ENCODE measurements around the gene L3MBTL3. TPM values are rescaled to one million over a fixed set of nuclear protein-coding genes. Genes with fewer than 3 reads are reported as not detected.

L3MBTL3 gene
- total RNA-seq, 1 experiment from 2014 or later = 13.7 TPM

- CTCF ChIA-PET = interaction anchor here (1.1 kb wide), 1 partner anchor 244 kb away, joined by 5 read pairs; no protein-coding TSS in a partner anchor
- no peaks in the 10 kb centered on the region for H3K9me3 Mint-ChIP-seq
- no peaks in the 10 kb centered on the region for H3K36me3 Mint-ChIP-seq
- ATAC-seq = peak; percentile 18
- no peak overlapping the region for H3K27ac Mint-ChIP-seq
- H3K4me3 Mint-ChIP-seq = peak overlapping the region; percentile 82
- DNase-seq (ENCODE audit: low spot score) = peak; percentile 40
- TF ChIP-seq TP53 (CRISPR knock-in tag; IDR thresholded peaks at IDR 0.05) = no peak
- TF ChIP-seq ETV6 (CRISPR knock-in tag; IDR thresholded peaks at IDR 0.05) = no peak
- TF ChIP-seq FOXP4 (CRISPR knock-in tag; IDR thresholded peaks at IDR 0.05) = peak; percentile 34; the same call in 1 of the 2 replicates
- peak; percentile 88 for TF ChIP-seq ZBTB43 (CRISPR knock-in tag; IDR thresholded peaks at IDR 0.05)
- H3K27me3 Mint-ChIP-seq (ENCODE audit: low read depth) = peaks cover 4% of the 10 kb centered on the region; the same call in 1 of the 2 replicates
- H3K4me1 Mint-ChIP-seq = peaks cover 21% of the 10 kb centered on the region
- POLR2A ChIA-PET = no interaction called here
These were observed 1.1 kb downstream of the L3MBTL3 start for GRCh38 chr6:130019326-130020072.

- Mint-ChIP-seq H3K4me1 (peaks cover 21% of the 10 kb centered on the region), H3K27ac (no peak overlapping the region), H3K27me3 (ENCODE audit: low read depth) (peaks cover 4% of the 10 kb centered on the region; the same call in 1 of the 2 replicates), H3K9me3 (no peaks in the 10 kb centered on the region), H3K36me3 (no peaks in the 10 kb centered on the region), H3K4me3 (peak overlapping the region; percentile 94)
- POLR2A ChIA-PET = no interaction called here
- ATAC-seq (no peak), DNase-seq (ENCODE audit: low spot score) (no peak)
- CTCF ChIA-PET = interaction anchor here (0.9 to 1.4 kb wide), 13 partner anchors 12 to 423 kb away, joined by 3 to 15 read pairs (median 5); no protein-coding TSS in a partner anchor
- TF ChIP-seq GRHL2 (CRISPR knock-in tag; IDR thresholded peaks at IDR 0.05; ENCODE audit: insufficient replicate concordance, severe bottlenecking) (no peak), NR3C1 (CRISPR knock-in tag; conservative IDR thresholded peaks at IDR 0.05; ENCODE audit: low read depth) (no peak), USF2 (CRISPR knock-in tag; IDR thresholded peaks at IDR 0.05) (no peak), NFYB (CRISPR knock-in tag; conservative IDR thresholded peaks at IDR 0.05; ENCODE audit: low read depth) (no peak), SMAD4 (CRISPR knock-in tag; IDR thresholded peaks at IDR 0.05) (no peak)
- TF ChIP-seq, protein P1, sequence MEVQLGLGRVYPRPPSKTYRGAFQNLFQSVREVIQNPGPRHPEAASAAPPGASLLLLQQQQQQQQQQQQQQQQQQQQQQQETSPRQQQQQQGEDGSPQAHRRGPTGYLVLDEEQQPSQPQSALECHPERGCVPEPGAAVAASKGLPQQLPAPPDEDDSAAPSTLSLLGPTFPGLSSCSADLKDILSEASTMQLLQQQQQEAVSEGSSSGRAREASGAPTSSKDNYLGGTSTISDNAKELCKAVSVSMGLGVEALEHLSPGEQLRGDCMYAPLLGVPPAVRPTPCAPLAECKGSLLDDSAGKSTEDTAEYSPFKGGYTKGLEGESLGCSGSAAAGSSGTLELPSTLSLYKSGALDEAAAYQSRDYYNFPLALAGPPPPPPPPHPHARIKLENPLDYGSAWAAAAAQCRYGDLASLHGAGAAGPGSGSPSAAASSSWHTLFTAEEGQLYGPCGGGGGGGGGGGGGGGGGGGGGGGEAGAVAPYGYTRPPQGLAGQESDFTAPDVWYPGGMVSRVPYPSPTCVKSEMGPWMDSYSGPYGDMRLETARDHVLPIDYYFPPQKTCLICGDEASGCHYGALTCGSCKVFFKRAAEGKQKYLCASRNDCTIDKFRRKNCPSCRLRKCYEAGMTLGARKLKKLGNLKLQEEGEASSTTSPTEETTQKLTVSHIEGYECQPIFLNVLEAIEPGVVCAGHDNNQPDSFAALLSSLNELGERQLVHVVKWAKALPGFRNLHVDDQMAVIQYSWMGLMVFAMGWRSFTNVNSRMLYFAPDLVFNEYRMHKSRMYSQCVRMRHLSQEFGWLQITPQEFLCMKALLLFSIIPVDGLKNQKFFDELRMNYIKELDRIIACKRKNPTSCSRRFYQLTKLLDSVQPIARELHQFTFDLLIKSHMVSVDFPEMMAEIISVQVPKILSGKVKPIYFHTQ (CRISPR knock-in tag; IDR thresholded peaks at IDR 0.05) = no peak
These were observed 1.9 kb downstream of the L3MBTL3 start for GRCh38 chr6:130020073-130020906.
